ENCODE results near the gene TTC6.

Gene TTC6

DNA sequence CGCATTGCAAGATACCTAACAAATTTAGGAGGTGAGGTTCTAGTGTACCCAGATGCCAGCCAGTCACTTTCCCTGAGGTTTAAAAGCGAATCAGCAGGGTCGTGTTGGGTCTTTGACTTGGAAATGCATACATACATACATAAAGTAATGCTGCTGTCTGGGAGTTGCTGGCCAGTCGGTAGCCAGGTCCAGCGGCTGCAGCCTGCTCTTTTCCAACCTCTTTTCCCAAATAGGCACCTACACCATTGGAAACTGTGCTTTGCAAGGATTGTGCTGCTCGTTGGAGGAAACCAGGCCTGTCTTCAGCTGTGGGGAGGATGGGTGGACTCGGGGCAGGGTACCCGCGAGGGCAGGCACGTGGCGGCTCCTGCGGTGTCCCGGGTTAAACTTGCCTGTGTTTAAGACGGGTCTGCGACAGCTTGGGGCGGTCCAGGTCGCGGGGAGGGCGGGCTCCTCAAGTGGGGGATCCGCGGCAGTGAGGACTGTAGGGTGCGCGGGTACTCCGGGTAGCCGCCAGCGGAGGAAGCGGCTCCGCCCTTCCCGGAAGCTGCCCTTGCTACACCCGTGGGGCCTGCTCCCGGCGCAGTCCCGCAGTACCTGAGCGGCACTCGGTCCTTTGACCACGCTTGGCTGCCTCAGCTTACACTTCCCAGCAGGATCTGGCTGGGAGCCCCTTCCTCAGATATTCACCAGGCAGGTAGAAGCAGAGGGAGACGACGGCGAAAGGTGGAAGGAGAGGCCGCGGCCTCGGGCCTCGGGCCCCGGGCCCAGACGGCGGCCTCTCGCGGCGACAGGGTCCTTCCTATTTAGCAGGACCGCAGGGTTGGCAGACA is 2.7 kb downstream of the TTC6 start:
- DNase-seq = no peak

DNA sequence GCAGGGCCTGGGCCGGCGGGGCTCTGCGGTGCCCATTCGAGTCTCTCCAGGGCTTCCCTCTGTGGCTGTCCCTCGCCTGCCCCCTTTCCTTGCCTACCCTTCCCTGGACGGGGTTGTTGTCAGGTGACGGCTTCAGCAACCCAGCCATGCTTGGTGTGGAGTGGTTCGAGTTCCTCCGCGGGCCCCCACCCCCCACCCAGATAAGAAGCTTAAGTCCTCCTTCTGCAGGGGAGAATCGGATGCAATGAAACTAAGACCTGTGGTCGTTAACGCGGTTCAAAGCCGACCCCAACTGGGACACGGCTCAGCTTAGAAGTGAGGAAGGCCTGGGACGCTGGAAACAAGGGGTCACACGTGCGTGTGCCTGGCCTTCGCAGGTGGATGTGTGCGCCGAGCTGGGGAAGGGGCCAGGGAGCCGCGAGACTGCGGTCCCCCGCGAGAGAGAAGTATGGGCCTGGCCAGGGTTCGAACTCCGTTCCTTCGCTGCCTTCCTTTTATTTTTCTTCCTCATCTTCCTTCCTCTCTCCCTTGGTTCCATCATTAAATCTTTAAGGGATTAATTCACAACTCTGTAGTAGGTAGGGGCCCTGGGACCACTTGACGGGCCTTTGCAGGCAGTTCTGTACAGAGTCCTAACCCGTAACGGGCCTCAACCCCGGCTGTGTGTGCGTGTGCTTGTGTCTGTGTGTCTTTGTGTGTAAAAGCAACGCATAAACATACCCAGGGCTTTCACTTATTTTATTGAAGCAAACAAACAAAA is 3.5 kb downstream of the TTC6 start:
- DNase-seq = no peak

DNA sequence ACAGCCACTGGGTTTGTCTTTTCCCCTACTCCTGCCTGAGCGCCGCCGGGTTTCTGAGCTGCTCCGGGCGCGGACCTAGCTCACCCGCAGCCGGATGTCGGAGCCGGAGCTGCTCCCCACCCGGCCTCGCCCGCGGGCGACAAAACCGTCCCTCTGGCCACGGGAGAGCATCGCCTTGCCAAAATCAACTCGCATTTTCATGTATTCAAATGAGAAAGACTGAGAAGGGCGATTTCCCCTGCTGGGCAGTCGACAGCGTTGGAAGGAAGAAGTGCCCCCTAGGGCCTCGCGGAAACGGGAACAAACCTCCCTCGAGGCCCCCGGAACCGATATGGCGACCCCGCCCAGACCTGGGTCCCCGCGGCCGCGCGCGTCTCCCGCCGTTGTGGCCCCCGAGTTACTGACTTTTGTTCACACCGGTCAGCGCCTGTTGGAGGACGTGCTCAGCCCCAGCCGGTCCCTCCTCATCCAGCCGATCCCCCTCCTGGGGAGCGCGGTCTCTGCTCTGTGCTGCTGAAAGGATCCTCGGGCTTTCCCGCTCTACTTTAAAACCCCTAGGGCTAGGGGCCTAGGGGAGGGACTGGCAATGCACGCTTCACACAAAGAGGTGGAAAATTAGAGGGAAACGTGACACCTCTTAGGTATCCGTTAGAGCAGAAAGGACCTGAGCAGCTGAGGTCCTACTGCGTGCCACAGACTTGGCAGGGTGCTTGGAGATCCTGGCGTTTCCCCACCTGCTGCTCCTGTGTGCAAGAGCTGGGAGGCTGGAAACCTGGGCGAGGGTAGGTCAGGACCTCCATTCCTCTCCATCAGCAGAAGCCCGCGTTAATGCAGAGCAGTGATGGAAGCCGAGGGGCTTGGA is 4.3 kb downstream of the TTC6 start:
- no peak for DNase-seq

DNA sequence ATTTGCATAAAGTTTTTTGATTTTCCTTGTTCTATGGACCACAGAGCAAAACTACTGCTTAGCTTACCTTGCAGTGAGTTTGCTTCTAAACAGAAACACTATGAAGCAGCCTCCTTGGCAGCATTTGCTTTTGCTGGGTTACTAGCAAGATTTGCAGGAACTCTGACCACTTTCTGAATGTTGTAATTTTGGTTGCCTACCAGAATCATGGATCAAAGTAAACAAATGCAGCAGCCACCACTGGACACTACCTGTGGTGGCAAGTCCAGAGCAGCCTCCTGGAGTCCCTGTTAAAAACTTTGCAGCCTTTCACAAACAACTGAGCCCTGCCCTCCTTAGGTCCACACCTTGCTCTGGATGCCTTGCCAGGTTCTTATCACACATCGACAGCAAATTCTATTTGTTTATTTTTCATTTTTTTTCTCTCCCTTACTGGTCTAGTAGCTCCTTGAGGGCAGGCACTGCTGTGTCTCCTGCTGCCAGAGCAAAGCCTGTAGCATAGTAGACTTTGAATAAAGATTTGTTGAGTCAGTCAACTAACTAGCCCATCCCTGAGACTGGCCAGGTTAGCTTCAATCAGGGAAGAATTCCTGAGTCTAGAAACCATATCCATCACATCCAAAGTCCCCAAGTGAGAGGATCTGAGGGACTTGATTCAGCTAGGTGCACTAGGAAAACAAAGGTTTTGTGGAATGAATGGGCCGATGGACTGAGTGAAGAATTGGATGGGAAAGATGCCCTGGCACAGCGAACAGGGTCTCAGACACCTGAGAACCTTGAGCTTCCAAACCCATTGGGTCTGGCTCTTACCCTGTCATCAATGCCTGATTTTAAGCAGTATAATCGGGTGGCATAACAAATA is 5.7 kb downstream of the TTC6 start:
- DNase-seq = no peak

DNA sequence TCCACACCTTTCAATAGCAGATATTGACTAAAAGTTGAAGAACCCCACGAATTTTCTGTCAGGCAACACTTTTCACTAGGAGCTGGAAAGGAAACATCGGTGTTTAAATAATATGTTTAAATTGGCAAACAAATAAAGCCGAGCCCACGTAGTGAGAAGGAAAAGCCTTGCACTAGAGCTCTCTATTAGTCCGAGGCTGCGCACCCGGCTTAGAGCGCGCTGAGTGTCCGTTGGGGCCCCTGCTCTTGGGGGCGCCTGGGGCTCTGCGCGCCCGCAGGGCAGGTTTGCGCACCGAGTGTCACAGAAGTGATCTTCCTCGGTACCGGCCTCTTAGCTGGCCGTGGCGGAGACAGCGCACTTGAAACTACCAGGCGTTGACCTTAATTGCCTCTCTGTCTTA is 6.4 kb downstream of the TTC6 start:
- no peak for DNase-seq

DNA sequence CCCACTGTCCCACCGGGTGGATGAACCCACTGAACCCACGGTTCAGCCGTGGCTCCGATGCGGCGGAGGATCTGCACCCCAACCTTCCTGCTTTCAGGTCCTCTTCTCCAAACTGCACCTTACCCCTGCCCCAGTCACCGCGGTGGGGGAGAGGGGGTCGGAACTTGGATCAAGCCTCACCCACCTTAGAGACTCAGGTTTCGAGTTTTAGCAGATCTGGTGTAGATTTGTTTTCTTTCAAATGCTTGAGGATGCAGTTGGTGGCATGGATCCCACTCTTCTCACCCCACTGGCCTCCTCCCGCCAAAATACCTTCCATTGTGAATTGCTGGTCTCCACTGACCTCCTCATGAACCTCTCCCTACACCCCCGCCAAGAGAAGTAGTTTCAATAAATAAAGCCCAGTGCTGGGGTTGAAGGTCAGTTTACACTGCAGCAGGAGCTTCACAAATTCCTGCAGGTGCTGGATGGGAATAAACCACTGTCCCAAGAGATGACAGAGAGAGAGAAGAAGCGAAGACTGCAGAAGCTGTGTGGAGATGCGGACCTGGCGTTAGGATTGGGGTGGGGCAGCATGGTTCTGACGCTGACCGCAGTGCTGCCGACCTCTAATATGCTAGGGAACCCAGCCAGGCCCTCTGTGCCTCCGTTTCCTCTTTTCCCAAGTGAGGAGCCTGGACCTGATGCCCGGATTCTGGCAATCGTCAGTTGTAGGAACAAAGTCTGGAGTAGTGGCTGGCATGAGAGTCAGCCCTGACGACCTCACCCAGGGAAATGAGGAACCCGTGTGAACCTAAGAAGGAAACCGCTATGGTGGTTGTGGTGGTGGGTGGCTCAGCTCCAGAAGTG is 7.4 kb downstream of the TTC6 start:
- no peak for DNase-seq

DNA sequence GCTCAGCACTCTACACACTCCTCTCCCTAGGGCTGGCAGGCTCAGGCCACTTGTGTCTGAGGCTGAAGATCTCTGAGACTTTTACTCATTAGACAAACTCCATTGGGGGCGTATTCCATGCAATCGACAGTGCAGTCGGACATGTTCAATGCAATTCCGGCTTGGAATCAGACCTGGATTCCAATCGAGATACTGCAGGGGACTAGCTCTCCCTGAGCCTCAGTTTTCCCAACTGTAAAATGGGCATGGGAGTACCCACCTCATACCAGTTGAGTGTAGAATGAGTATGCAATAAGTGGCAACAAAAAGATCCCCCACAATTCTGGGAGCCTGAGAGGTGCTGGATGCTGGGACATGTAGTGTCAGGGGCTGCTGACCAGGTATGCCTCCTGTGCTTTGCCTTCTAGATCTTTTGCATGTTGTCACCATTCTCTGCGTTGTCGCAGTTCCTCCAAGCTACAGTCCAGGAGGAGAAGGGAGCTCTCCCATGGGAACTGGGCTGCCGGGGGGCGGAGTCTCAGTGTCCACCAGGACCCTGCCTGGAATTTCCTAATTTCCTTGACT is 8.3 kb downstream of the TTC6 start:
- DNase-seq = no peak

DNA sequence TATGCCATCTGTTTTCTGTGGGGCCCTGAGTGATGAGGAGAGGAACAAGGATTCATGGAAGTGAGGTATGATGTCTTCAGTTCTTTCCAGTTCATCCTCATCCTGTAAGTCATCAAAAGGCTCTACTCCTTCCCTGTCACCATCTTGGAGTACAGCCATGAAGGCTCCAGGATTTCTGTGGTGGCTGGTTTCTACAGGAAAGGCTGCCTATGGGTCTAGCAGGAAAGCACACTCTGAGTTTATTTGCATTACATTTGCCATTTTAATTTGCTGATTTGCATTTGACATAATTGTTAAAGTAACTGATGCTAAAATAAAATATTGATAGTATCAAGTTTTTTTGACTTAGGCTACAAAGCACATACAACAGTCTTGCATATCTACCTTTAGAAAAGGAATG is 11.2 kb downstream of the TTC6 start:
- no peak for DNase-seq

DNA sequence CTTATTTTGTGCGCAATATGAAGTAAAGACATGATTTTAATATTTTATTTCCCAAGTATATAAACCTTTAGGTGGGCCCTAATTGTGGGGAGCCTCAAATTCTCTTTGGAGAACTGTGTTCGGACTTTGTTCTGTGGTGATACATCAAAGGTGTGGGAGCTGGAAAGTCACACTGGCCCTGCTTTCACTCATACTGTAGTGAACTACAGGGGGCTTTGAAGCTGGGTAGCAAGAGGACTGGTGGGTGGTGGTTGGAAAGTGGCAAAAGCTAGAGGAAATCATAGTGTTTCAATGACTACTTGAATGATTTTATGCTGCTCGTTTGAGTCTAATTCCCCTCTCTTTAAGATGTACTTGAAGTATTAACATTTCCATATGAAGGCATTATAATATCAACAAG is 13.2 kb downstream of the TTC6 start:
- no peak for DNase-seq

DNA sequence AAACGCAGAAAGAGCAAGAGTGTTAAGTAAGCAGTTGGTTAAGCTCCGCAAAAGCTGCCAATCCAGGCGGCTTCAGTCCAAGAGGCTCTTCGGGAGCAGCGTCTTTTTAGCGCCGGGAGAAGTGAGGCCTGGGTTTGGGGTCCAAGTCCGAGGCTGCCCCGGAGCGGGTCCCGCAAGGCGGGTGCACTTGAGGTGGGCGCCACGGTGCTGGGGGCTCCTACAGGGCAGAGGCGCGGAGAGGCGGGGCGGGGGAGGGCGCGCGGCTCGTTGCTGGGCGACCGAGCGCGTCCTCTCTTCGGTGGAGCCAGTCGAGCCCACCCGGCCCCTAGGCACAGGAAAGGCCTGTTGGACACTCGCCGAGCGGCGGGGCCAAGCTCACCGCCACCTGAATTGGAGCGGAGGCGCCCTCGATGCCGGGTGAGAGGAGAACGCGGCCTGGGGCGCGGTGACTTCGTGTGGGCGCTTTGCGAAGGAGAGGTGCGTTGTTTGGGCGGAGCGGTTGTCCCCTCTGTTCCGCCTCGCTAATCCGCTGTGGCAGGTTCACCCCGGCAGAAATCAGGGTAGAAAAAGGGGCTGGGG is 15.6 kb downstream of the TTC6 start:
- no peak for DNase-seq

DNA sequence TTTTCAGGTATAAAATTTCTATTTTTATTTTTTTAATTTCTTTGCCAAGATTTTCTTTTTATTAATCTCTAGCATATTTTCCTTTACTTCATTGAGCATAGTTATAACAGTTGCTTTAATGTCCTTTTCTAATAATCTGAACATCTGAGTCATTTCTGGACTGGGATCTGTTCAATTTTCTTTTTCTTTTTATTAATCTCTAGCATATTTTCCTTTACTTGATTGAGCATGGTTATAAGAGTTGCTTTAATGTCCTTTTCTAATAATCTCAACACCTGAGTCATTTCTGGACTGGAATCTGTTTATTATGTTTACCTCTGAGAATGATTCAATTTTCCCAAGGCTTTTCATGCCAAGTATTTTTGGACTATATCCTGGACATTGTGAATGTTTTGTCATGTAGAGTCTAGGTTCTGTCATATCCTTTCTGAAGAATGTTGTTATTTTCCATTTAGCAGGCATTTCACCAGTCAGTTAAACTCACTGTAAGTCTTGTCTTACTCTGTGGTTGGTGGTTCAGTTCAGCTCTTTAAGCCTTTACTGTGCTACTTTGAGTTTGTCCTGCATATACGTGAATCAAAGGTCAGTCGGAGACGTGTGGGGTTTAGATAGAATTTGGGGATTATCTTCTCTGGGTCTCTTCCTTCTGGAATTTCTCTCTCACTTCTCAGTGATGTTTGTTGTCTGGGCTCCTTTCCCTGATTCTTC is 20.3 kb downstream of the TTC6 start:
- DNase-seq = no peak

DNA sequence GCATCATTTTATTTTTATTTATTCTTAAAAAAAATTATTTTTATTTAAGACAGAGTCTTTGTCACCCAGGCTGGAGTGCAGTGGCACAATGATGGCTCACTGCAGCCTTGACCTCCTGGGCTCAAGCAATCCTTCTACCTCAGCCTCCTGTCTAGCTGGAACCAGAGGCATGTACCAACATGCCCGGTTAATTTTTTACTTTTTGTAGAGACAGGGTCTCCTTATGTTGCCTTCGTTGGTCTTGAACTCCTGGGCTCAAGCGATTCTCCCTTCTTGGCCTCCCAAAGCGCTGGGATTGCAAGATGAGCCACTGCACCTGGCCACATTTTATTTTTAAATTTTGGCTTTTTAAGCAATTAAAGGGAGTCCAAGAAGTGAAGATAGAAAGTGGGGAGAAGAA is 21.4 kb downstream of the TTC6 start:
- DNase-seq = no peak

DNA sequence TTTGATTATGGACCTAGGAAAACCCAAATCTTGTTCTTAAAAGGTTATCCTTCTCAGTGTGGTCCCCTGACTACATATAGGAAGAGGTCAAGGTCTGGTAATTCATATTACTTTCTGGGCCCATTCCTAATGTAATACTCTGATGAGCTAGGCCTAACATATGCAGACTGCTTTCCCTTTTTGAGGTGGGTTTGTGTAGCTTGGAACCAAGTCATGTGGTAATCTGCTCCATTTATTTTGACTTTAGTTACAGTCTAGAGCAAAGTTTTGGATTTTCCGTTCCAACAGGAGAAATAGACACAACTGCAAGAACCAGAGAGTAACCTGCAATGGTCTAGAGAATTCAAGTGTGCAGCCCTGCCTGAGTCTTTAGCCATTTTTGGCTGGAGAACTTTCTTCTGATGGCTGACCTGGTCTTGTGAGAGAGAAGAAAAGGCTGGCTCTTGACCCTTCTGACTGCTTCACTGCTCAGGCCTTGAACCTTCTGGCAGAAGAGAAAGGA is 22.5 kb downstream of the TTC6 start:
- no peak for DNase-seq

DNA sequence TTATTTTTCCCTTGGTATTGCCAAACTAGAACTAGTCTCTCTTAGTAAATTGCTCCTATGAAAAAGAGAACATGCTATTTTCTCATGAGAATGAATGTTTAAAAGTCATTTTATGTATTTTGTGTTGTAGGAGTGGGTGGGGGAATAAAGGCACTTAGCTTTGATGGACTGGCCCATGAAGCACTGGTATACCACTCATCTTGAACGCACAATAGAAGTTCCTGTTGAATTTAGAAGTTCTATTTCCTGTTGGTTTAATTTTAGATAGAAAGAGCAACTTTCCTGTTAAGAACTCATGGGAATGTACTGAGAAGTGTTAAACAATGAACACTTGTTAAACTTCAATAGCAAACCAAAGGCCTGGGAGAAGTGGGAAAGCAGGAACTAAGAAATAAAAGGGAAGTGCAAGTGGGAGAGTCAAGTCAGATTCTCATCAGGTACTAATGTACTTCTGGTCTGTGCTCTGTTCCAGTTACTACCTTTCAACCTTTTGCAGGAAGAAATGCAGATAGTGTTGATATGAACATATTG is 23.1 kb downstream of the TTC6 start:
- DNase-seq = no peak

DNA sequence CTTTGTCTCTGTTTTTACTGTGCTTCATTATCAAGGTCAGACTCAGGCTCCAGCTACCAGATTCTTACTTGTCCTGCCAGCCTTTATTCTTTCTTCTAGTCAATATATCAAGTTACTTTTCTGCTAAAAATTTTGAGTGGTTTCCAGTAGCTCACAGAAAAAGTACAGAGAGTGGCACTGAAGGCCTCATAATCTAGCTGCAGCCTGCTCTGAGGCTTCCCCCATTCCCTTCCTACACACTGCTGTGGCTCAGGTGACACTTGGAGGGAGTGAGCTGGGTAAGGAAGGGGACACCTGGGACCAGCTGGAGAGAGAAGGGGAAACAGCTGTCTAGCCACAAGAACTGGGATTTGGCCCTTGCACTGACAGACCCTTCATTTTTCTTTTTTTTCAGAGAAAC is 25.4 kb downstream of the TTC6 start:
- no peak for DNase-seq

DNA sequence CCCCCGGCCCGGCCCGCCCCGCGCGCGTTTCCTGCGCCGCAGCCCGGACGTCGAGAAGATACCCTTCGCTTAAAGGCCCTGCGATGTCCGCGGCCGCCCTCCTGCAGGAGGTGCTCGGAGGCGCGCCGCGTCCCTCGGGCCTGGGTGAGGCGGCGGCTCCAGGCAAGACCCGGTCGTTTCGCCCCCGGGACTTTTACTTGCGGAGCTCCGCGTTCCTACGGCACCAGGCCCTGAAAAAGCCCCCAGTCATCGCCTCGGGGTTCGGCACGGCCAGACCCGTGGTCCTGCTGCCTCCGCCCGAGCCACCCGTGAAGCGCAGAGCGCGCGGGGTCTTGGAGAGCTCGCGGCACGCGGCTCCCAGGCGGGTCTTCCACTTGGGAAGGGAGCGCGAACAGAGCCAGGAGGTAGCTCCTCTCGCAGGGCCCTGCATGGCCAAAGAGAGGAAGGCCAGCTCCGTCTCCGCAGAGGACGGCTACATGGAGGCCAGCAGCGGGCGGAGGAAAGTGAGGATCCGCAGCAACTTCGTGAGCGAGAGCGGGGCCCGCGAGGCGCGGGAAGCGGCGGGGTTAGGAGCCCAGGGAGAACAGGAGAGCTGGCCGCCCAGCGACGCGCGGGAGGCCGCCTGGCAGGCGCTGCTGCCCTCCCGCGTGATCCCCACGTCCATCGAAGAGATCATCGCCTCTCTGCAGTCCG is 26.9 kb downstream of the TTC6 start:
- no peak for DNase-seq

DNA sequence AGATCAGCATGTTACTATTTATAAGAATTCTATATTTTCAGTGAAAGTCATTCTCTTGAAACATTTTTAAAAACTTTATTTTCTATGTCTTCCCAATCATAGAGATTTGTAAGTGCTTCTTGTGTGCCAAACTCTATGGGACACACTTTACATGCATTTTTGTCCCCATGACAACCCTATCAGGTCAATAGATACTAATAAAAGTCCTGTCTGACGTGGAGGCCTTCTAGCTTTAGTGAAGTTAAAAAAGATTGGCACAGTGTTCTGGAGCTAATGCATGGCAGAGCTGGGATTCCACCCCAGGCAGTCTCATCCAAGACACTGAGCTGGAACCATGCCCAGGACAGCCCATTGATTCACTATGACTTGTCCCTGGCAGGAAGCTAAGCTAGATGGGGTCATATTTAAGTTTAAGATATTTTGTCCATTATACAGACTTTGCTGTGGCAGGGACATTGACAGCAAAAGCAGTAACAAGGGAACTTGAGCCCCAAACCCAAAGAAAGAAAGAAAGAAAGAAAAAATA is 28.1 kb downstream of the TTC6 start:
- no peak for DNase-seq

DNA sequence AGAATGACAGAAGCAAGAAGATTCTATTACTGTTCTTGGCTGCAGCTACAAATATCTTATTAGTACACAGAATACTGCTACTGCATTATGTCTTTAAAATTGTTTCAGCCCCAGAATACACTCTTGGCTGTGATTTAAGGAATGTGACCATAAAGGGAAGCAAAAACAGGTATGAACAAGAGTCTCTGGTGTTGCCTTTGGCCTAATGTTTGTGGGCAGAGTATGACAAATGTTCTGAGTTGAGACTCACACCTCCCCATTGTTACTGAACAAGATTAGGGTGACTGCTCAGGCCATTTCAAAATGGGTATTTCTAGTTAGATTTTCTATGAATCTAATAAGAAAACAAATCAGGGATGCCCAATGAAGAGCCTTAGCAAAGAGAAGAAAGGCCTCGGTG is 28.5 kb downstream of the TTC6 start:
- no peak for DNase-seq
